Keratinocyte (primary cell): ENCODE measurements around the gene COL20A1.

Source experiments
- CTCF ChIP-seq, 3 experiments: IDR thresholded peaks in 1 of 3; conservative IDR thresholded peaks in 1 of 3; optimal IDR thresholded peaks in 1 of 3; 2 replicates in 2 of 3; 3 replicates in 1 of 3; pipeline versions ENCODE3 to v1.5.1; 2011; ENCODE audit warnings: low read length in 3 of 3, mild to moderate bottlenecking in 3 of 3, moderate library complexity in 2 of 3, control low read depth in 1 of 3, inconsistent platforms in 1 of 3; ENCODE audit not compliant: insufficient read depth in 2 of 3; ENCODE audit errors: extremely low read depth in 1 of 3
- EZH2 ChIP-seq: IDR thresholded peaks from one replicate; pipeline ENCODE4 v1.6.1; 2012; ENCODE audit warnings: inconsistent platforms, mild to moderate bottlenecking, low read length, moderate library complexity

GRCh38 chr20:63350196-63350595 is 57.2 kb downstream of the COL20A1 start:
- TF ChIP-seq CTCF (optimal IDR thresholded peaks at IDR 0.05 in 1 of 3, IDR thresholded peaks at IDR 0.05 in 1 of 3, conservative IDR thresholded peaks at IDR 0.05 in 1 of 3; ENCODE audit: extremely low read depth in 1 of 3, insufficient read depth in 2 of 3, low read length in 3 of 3) (no peak), EZH2 (no peak)
